GM23338 (cell line): ENCODE data around the gene KCNJ6. TPM values are rescaled to one million over a fixed set of nuclear protein-coding genes. Genes with fewer than 3 reads are reported as not detected.

Experiments
- ATAC-seq: fragments of 200-7000 bp; cut with Tn5 transposase; 3 replicates; pipeline ENCODE4 v1.9.1; 2020
- DNase-seq: peaks from one replicate; pipeline ENCODE4 v3.0.0-alpha.2; 2015; ENCODE audit warnings: low spot score
- H2AFZ ChIP-seq: fragments of 200-600 bp; sonication (generic); 2 replicates; pipeline ENCODE4 v1.8.0; 2016; ENCODE audit warnings: antibody characterized with exemption, mild to moderate bottlenecking, moderate library complexity
- H3F3A ChIP-seq: fragments of 200-600 bp; sonication (generic); replicated peaks from 2 replicates; pipeline ENCODE4 v1.8.0; 2017; ENCODE audit warnings: antibody characterized with exemption, mixed run types, low read depth
- H3K27ac ChIP-seq: fragments of 200-600 bp; sonication (generic); 2 replicates; pipeline ENCODE4 v1.6.1; 2016; ENCODE audit warnings: low read depth
- H3K27me3 ChIP-seq: fragments of 200-600 bp; sonication (generic); 2 replicates; pipeline ENCODE4 v1.8.0; 2016; ENCODE audit warnings: mild to moderate bottlenecking, mixed run types, moderate library complexity; ENCODE audit not compliant: insufficient read depth
- H3K36me3 ChIP-seq: fragments of 200-600 bp; sonication (generic); 2 replicates; pipeline ENCODE4 v1.8.0; 2016; ENCODE audit warnings: mild to moderate bottlenecking; ENCODE audit not compliant: insufficient read depth
- H3K4me1 ChIP-seq: fragments of 200-600 bp; sonication (generic); 2 replicates; pipeline ENCODE4 v1.8.0; 2016; ENCODE audit warnings: mild to moderate bottlenecking, moderate library complexity; ENCODE audit not compliant: insufficient read depth
- H3K4me2 ChIP-seq: fragments of 200-600 bp; sonication (generic); 2 replicates; pipeline ENCODE4 v1.7.1; 2017; ENCODE audit warnings: mixed run types
- H3K4me3 ChIP-seq: fragments of 200-600 bp; sonication (generic); 2 replicates; pipeline ENCODE4 v1.6.1; 2016; ENCODE audit warnings: mixed run types
- H3K79me2 ChIP-seq: fragments of 200-600 bp; sonication (generic); replicated peaks from 2 replicates; pipeline ENCODE4 v1.8.0; 2017; ENCODE audit warnings: mild to moderate bottlenecking; ENCODE audit not compliant: insufficient read depth
- H3K9me2 ChIP-seq: fragments of 200-600 bp; sonication (generic); 2 replicates; pipeline ENCODE4 v1.8.0; 2017; ENCODE audit not compliant: insufficient read depth
- H4K20me1 ChIP-seq: fragments of 200-600 bp; sonication (generic); replicated peaks from 2 replicates; pipeline ENCODE4 v1.8.0; 2017; ENCODE audit warnings: mild to moderate bottlenecking; ENCODE audit not compliant: insufficient read depth
- H3K27ac Mint-ChIP-seq: 2 replicates; pipeline ENCODE4 v1.8.0; 2020; ENCODE audit warnings: inconsistent platforms, mild to moderate bottlenecking, moderate library complexity, mixed read lengths
- H3K27me3 Mint-ChIP-seq: 3 replicates; pipeline ENCODE4 v1.8.0; 2022; ENCODE audit warnings: low read depth, mild to moderate bottlenecking, moderate library complexity, mixed read lengths, inconsistent platforms; ENCODE audit not compliant: insufficient read depth, poor library complexity
- H3K36me3 Mint-ChIP-seq: 3 replicates; pipeline ENCODE4 v1.8.0; 2021; ENCODE audit warnings: low read depth, mild to moderate bottlenecking, inconsistent platforms, moderate library complexity, mixed read lengths
- H3K4me1 Mint-ChIP-seq: 3 replicates; pipeline ENCODE4 v1.8.0; 2020; ENCODE audit warnings: mild to moderate bottlenecking, inconsistent platforms, mixed read lengths
- H3K4me3 Mint-ChIP-seq: 3 replicates; pipeline ENCODE4 v1.8.0; 2021; ENCODE audit warnings: moderate library complexity, mild to moderate bottlenecking, inconsistent platforms, mixed read lengths
- H3K9me3 Mint-ChIP-seq: 3 replicates; pipeline ENCODE4 v1.8.0; 2020; ENCODE audit warnings: moderate library complexity, mild to moderate bottlenecking, inconsistent platforms, mixed read lengths
- CREB1 ChIP-seq: fragments of 250-450 bp; sonication (Bioruptor Pico); IDR thresholded peaks from 2 replicates; pipeline ENCODE4 v1.5.0; 2020; ENCODE audit warnings: low read depth, mild to moderate bottlenecking, moderate library complexity
- EZH2 ChIP-seq: fragments of 200-600 bp; sonication (generic); IDR thresholded peaks from one replicate; pipeline ENCODE4 v1.8.0; 2017; ENCODE audit warnings: antibody characterized with exemption, mild to moderate bottlenecking, low read depth; ENCODE audit not compliant: unreplicated experiment
- EZH2phosphoT487 ChIP-seq: fragments of 200-600 bp; sonication (generic); IDR thresholded peaks from one replicate; pipeline ENCODE4 v1.8.1; 2018; ENCODE audit warnings: antibody characterized with exemption; ENCODE audit not compliant: unreplicated experiment
- JUNB ChIP-seq: IDR thresholded peaks from one replicate; pipeline ENCODE4 v1.6.1; 2016; ENCODE audit warnings: antibody characterized with exemption; ENCODE audit not compliant: unreplicated experiment
- NANOG ChIP-seq: IDR thresholded peaks from 2 replicates; pipeline ENCODE4 v1.6.1; 2016; ENCODE audit warnings: antibody characterized with exemption, borderline replicate concordance
- POLR2AphosphoS5 ChIP-seq: IDR thresholded peaks from 2 replicates; pipeline ENCODE4 v1.6.1; 2016; ENCODE audit warnings: antibody characterized with exemption, low read depth
- STAT1 ChIP-seq: IDR thresholded peaks from one replicate; pipeline ENCODE4 v1.6.1; 2016; ENCODE audit warnings: antibody characterized with exemption; ENCODE audit not compliant: unreplicated experiment
- ZNF114 ChIP-seq: fragments of 250-450 bp; sonication (Bioruptor Pico); IDR thresholded peaks from 2 replicates; pipeline ENCODE4 v1.5.0; 2020; ENCODE audit warnings: mild to moderate bottlenecking, moderate library complexity
- ZNF331 ChIP-seq: fragments of 250-450 bp; sonication (Bioruptor Pico); IDR thresholded peaks from 2 replicates; pipeline ENCODE4 v1.5.0; 2020; ENCODE audit warnings: low read depth, mild to moderate bottlenecking, moderate library complexity
- polyA plus RNA-seq: library from polyadenylated mRNA; unstranded; fragments of >200 nt; fragmentation: Nextera tagmentation; extraction: Ambion mirVana; gene quantifications from 2 replicates; pipeline ENCODE4 v1.2.1, GENCODE V29; 2016
- total RNA-seq: library from RNA; depleted of rRNA; stranded (reverse); fragments of >200 nt; shearing (Covaris generic); gene quantifications from 2 replicates; pipeline ENCODE4 v1.2.3, GENCODE V29; 2014
- TF ChIP-seq, protein P1 (sequence below): IDR thresholded peaks from 2 replicates; pipeline ENCODE4 v1.6.1; 2016; ENCODE audit warnings: antibody characterized with exemption
- TF ChIP-seq, protein P2 (sequence below): IDR thresholded peaks from one replicate; pipeline ENCODE4 v1.6.1; 2018; ENCODE audit warnings: antibody characterized with exemption; ENCODE audit not compliant: unreplicated experiment
- TF ChIP-seq, protein P3 (sequence below): fragments of 250-450 bp; sonication (Bioruptor Pico); IDR thresholded peaks from 2 replicates; pipeline ENCODE4 v1.5.0; 2020; ENCODE audit warnings: mild to moderate bottlenecking, moderate library complexity

The KCNJ6 gene
- total and polyA plus RNA-seq, 2 experiments from 2014 or later, result 0.48 to 0.52 TPM

DNA sequence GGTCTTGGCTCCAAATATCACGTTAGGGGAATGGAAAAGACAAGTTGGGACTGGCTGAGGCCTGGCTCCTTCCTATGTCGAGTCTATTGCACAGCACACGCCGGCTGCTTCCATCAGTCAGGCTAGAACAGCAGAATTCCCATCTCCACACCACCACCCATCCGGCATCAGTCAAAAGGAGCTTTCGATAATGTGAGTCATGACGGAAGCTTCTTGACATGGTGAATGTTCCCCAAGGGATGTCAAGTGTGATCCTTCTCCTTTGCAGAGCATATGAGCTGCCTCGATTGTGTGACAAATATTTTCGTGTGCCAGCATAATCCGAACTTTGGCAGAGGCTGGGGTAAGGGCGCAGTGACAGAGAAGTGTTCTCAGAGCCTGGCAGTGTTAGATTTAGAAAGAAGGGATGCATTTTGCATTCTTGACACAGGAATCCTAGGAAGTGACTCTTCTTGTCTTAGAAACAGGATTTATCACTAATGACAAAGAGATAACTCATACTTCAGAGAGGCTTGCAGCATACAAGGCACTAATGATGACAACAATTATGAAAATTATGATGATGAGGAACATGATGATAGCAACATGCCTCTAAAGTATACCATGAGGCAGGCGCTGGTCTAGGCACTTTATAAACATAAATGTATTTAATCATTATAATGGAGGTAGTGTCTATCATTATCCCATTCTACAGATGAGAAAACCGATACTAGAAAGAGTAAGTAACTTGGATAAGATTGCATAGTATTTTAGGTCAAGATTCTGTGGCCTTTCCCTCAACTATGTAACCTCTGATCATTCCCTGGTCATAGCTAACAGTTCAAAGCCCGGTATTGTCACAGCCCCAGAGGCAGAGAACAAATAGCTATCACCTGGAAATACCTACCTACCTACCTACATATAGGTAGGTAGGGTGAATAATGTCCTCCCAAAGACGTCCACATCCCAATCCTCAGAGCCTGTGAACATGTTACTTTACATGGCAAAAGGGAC lies 135.0 kb downstream of the KCNJ6 start:
- no peak for TF ChIP-seq EZH2phosphoT487
- no peak for TF ChIP-seq ZNF331 (CRISPR knock-in tag)
- TF ChIP-seq NANOG, result no peak
- TF ChIP-seq, protein P1, sequence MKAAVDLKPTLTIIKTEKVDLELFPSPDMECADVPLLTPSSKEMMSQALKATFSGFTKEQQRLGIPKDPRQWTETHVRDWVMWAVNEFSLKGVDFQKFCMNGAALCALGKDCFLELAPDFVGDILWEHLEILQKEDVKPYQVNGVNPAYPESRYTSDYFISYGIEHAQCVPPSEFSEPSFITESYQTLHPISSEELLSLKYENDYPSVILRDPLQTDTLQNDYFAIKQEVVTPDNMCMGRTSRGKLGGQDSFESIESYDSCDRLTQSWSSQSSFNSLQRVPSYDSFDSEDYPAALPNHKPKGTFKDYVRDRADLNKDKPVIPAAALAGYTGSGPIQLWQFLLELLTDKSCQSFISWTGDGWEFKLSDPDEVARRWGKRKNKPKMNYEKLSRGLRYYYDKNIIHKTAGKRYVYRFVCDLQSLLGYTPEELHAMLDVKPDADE, result no peak
- no peak for TF ChIP-seq JUNB
- TF ChIP-seq EZH2, result no peak
- TF ChIP-seq, protein P2, sequence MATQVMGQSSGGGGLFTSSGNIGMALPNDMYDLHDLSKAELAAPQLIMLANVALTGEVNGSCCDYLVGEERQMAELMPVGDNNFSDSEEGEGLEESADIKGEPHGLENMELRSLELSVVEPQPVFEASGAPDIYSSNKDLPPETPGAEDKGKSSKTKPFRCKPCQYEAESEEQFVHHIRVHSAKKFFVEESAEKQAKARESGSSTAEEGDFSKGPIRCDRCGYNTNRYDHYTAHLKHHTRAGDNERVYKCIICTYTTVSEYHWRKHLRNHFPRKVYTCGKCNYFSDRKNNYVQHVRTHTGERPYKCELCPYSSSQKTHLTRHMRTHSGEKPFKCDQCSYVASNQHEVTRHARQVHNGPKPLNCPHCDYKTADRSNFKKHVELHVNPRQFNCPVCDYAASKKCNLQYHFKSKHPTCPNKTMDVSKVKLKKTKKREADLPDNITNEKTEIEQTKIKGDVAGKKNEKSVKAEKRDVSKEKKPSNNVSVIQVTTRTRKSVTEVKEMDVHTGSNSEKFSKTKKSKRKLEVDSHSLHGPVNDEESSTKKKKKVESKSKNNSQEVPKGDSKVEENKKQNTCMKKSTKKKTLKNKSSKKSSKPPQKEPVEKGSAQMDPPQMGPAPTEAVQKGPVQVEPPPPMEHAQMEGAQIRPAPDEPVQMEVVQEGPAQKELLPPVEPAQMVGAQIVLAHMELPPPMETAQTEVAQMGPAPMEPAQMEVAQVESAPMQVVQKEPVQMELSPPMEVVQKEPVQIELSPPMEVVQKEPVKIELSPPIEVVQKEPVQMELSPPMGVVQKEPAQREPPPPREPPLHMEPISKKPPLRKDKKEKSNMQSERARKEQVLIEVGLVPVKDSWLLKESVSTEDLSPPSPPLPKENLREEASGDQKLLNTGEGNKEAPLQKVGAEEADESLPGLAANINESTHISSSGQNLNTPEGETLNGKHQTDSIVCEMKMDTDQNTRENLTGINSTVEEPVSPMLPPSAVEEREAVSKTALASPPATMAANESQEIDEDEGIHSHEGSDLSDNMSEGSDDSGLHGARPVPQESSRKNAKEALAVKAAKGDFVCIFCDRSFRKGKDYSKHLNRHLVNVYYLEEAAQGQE, result no peak
- no peak for TF ChIP-seq STAT1
- TF ChIP-seq POLR2AphosphoS5, result no peak
- TF ChIP-seq ZNF114 (CRISPR knock-in tag), result no peak
- TF ChIP-seq, protein P3, sequence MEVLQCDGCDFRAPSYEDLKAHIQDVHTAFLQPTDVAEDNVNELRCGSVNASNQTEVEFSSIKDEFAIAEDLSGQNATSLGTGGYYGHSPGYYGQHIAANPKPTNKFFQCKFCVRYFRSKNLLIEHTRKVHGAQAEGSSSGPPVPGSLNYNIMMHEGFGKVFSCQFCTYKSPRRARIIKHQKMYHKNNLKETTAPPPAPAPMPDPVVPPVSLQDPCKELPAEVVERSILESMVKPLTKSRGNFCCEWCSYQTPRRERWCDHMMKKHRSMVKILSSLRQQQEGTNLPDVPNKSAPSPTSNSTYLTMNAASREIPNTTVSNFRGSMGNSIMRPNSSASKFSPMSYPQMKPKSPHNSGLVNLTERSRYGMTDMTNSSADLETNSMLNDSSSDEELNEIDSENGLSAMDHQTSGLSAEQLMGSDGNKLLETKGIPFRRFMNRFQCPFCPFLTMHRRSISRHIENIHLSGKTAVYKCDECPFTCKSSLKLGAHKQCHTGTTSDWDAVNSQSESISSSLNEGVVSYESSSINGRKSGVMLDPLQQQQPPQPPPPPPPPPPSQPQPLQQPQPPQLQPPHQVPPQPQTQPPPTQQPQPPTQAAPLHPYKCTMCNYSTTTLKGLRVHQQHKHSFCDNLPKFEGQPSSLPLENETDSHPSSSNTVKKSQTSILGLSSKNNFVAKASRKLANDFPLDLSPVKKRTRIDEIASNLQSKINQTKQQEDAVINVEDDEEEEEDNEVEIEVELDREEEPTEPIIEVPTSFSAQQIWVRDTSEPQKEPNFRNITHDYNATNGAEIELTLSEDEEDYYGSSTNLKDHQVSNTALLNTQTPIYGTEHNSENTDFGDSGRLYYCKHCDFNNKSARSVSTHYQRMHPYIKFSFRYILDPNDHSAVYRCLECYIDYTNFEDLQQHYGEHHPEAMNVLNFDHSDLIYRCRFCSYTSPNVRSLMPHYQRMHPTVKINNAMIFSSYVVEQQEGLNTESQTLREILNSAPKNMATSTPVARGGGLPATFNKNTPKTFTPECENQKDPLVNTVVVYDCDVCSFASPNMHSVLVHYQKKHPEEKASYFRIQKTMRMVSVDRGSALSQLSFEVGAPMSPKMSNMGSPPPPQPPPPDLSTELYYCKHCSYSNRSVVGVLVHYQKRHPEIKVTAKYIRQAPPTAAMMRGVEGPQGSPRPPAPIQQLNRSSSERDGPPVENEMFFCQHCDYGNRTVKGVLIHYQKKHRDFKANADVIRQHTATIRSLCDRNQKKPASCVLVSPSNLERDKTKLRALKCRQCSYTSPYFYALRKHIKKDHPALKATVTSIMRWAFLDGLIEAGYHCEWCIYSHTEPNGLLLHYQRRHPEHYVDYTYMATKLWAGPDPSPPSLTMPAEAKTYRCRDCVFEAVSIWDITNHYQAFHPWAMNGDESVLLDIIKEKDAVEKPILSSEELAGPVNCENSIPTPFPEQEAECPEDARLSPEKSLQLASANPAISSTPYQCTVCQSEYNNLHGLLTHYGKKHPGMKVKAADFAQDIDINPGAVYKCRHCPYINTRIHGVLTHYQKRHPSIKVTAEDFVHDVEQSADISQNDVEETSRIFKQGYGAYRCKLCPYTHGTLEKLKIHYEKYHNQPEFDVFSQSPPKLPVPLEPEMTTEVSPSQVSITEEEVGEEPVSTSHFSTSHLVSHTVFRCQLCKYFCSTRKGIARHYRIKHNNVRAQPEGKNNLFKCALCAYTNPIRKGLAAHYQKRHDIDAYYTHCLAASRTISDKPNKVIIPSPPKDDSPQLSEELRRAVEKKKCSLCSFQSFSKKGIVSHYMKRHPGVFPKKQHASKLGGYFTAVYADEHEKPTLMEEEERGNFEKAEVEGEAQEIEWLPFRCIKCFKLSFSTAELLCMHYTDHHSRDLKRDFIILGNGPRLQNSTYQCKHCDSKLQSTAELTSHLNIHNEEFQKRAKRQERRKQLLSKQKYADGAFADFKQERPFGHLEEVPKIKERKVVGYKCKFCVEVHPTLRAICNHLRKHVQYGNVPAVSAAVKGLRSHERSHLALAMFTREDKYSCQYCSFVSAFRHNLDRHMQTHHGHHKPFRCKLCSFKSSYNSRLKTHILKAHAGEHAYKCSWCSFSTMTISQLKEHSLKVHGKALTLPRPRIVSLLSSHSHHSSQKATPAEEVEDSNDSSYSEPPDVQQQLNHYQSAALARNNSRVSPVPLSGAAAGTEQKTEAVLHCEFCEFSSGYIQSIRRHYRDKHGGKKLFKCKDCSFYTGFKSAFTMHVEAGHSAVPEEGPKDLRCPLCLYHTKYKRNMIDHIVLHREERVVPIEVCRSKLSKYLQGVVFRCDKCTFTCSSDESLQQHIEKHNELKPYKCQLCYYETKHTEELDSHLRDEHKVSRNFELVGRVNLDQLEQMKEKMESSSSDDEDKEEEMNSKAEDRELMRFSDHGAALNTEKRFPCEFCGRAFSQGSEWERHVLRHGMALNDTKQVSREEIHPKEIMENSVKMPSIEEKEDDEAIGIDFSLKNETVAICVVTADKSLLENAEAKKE (CRISPR knock-in tag), result no peak
- TF ChIP-seq CREB1 (CRISPR knock-in tag), result no peak
- H3K36me3 Mint-ChIP-seq, result peaks cover 2% of the 10 kb centered on the region; the same call in 1 of the 3 replicates

More for the DNA sequence above, 135.0 kb downstream of the KCNJ6 start:
- Histone ChIP-seq H3K4me3 (no peak overlapping the region), H3F3A (no peaks in the 10 kb centered on the region), H2AFZ (no peak overlapping the region), H3K4me2 (no peak overlapping the region), H3K9me2 (peaks cover 8% of the 10 kb centered on the region), H3K79me2 (no peaks in the 10 kb centered on the region), H3K27ac (no peak overlapping the region), H3K4me1 (no peaks in the 10 kb centered on the region), H3K27me3 (no peaks in the 10 kb centered on the region), H3K36me3 (no peaks in the 10 kb centered on the region), H4K20me1 (no peaks in the 10 kb centered on the region)
- Mint-ChIP-seq H3K4me3 (no peak overlapping the region), H3K27me3 (peaks cover 4% of the 10 kb centered on the region), H3K4me1 (no peaks in the 10 kb centered on the region), H3K27ac (no peak overlapping the region), H3K9me3 (peaks cover 15% of the 10 kb centered on the region)
- DNase-seq (no peak), ATAC-seq (no peak)
